Sigmoid colon (tissue), 4 donors: ENCODE measurements around the gene POP7.

Source experiments
- CTCF ChIP-seq, 4 experiments: fragments of 450-650 bp in 3 of 4; fragments of 200-600 bp in 1 of 4; IDR thresholded peaks; one replicate each; pipeline ENCODE4 v1.5.1; 2016 to 2019; ENCODE audit warnings: antibody characterized with exemption in 4 of 4, mild to moderate bottlenecking in 3 of 4, moderate library complexity in 2 of 4
- EP300 ChIP-seq, 4 donors: sonication (generic); formaldehyde crosslinking; IDR thresholded peaks; one replicate each; pipeline ENCODE4 v1.6.1; 2017; ENCODE audit warnings: antibody characterized with exemption in 4 of 4

GRCh38 chr7:100699018-100699417, 6.9 kb upstream of the POP7 start:
- TF ChIP-seq CTCF (IDR thresholded peaks at IDR 0.05) (no peak), EP300 (IDR thresholded peaks at IDR 0.05) (no peak)
